Measurements from ENCODE around the gene HPD. TPM values are rescaled to one million over a fixed set of nuclear protein-coding genes. Genes with fewer than 3 reads are reported as not detected.

Gene HPD
- total RNA-seq, 1 donor from 2014 or later, result not detected

Other genes starting within 250 kb of the HPD start
- 6.5 and 7.5 TPM in 2 replicates for gene ORAI1, start 232.3 kb downstream of the HPD start, total RNA-seq
- gene MORN3, start 189.2 kb downstream of the HPD start, total RNA-seq, result under 0.01 and 0.44 TPM in 2 replicates
- 2.8 and 5.0 TPM in 2 replicates for gene TMEM120B, start 146.1 kb downstream of the HPD start, total RNA-seq
- gene RHOF, start 65.2 kb downstream of the HPD start, total RNA-seq, result 2.6 and 3.3 TPM in 2 replicates
- 1.3 and 1.4 TPM in 2 replicates for gene SETD1B, start 54.9 kb downstream of the HPD start, total RNA-seq
- 29.0 and 40.1 TPM in 2 replicates for gene PSMD9, start 29.9 kb upstream of the HPD start, total RNA-seq
- 1.7 and 2.6 TPM in 2 replicates for gene CFAP251, start 59.7 kb upstream of the HPD start, total RNA-seq
- gene BCL7A, start 163.0 kb upstream of the HPD start, total RNA-seq, result 5.4 and 6.3 TPM in 2 replicates
- gene MLXIP, start 219.9 kb upstream of the HPD start, total RNA-seq, result 15.7 and 20.0 TPM in 2 replicates

Data from lung microvascular endothelial cell (primary cell).